GM19452 (cell line): ENCODE results near the gene IL17RE.

Experiments used
- ATAC-seq: cut with Tn5 transposase; IDR thresholded peaks from one replicate; pipeline ENCODE4 v1.9.1; 2021; ENCODE audit not compliant: unreplicated experiment

The IL17RE gene

GRCh38 chr3:9903238-9903624, 583 bp downstream of the IL17RE start:
- ATAC-seq = no peak

- ATAC-seq = no peak
Measured at GRCh38 chr3:9903904-9904303, 1.3 kb downstream of the IL17RE start.

- ATAC-seq = no peak
Measured at GRCh38 chr3:9906480-9906879, 3.8 kb downstream of the IL17RE start.

GRCh38 chr3:9908286-9908685, 5.6 kb downstream of the IL17RE start:
- no peak for ATAC-seq

- ATAC-seq = no peak
Measured at GRCh38 chr3:9909221-9910013, 6.8 kb downstream of the IL17RE start.

- no peak for ATAC-seq
Measured at GRCh38 chr3:9911863-9912262, 9.2 kb downstream of the IL17RE start.

- no peak for ATAC-seq
Measured at GRCh38 chr3:9912294-9912935, 9.8 kb downstream of the IL17RE start.

- no peak for ATAC-seq
Measured at GRCh38 chr3:9913601-9914000, 11.0 kb downstream of the IL17RE start.

- ATAC-seq = no peak
Measured at GRCh38 chr3:9914011-9914410, 11.4 kb downstream of the IL17RE start.

- no peak for ATAC-seq
Measured at GRCh38 chr3:9914559-9915253, 12.1 kb downstream of the IL17RE start.

GRCh38 chr3:9915254-9916141, 12.8 kb downstream of the IL17RE start:
- ATAC-seq = peak; percentile 45

- no peak for ATAC-seq
Measured at GRCh38 chr3:9916346-9916733, 13.7 kb downstream of the IL17RE start.

GRCh38 chr3:9916734-9917680, 14.4 kb downstream of the IL17RE start, which contains the start of gene IL17RC:
Gene IL17RC, plus strand, starts transcription at chr3:9917098. Its CDS starts 218 bp downstream, at chr3:9917316.
- ATAC-seq = no peak

GRCh38 chr3:9917820-9918219, 15.2 kb downstream of the IL17RE start:
- no peak for ATAC-seq

- ATAC-seq = no peak
Measured at GRCh38 chr3:9918261-9919038, 15.8 kb downstream of the IL17RE start.

- ATAC-seq = no peak
Measured at GRCh38 chr3:9928158-9928557, 25.5 kb downstream of the IL17RE start.

GRCh38 chr3:9930804-9931418, 28.3 kb downstream of the IL17RE start:
- ATAC-seq = no peak

GRCh38 chr3:9932535-9932842, 29.8 kb downstream of the IL17RE start:
- no peak for ATAC-seq
